Nephron (organoid): ENCODE results near the gene EGR1.
A peak's percentile ranks its signal among the peaks of the same experiment; 100 is the strongest.

Experiments used
- H3K27ac Mint-ChIP-seq, 3 experiments: 2 replicates each; pipeline ENCODE4 v1.8.0; 2020; ENCODE audit warnings: mixed read lengths in 3 of 3, mild to moderate bottlenecking in 2 of 3, moderate library complexity in 1 of 3
- H3K27me3 Mint-ChIP-seq: 2 replicates; pipeline ENCODE4 v1.8.0; 2021; ENCODE audit warnings: low read depth, mild to moderate bottlenecking, moderate library complexity, mixed read lengths
- H3K36me3 Mint-ChIP-seq: 2 replicates; pipeline ENCODE4 v1.8.0; 2020; ENCODE audit warnings: low read depth, mixed read lengths
- H3K4me1 Mint-ChIP-seq: 2 replicates; pipeline ENCODE4 v1.8.0; 2020; ENCODE audit warnings: mixed read lengths
- H3K4me3 Mint-ChIP-seq, 3 experiments: 2 replicates each; pipeline ENCODE4 v1.8.0; 2020; ENCODE audit warnings: mild to moderate bottlenecking in 3 of 3, mixed read lengths in 3 of 3, moderate library complexity in 2 of 3
- H3K9me3 Mint-ChIP-seq: 2 replicates; pipeline ENCODE4 v1.8.0; 2020; ENCODE audit warnings: mixed read lengths
- CTCF ChIP-seq, 3 experiments: fragments of 200-600 bp; sonication (generic); IDR thresholded peaks; one replicate each; pipeline ENCODE4 v1.5.0; 2021; ENCODE audit warnings: antibody characterized with exemption in 3 of 3; ENCODE audit not compliant: unreplicated experiment in 3 of 3

The EGR1 gene

GRCh38 chr5:138461343-138462125 lies 3.7 kb upstream of the EGR1 start:
- Mint-ChIP-seq H3K36me3 (peaks cover 1% of the 10 kb centered on the region), H3K9me3 (no peaks in the 10 kb centered on the region), H3K4me1 (peaks cover 25% of the 10 kb centered on the region), H3K27ac (peak overlapping the region; percentile 8 to 84 (median 52)), H3K27me3 (peaks cover 15% of the 10 kb centered on the region), H3K4me3 (peak overlapping the region in 2 of 3 experiments; percentile 54 to 61)
- TF ChIP-seq CTCF (IDR thresholded peaks at IDR 0.05; ENCODE audit: unreplicated experiment in 3 of 3) = no peak

- TF ChIP-seq CTCF (IDR thresholded peaks at IDR 0.05; ENCODE audit: unreplicated experiment in 3 of 3) = no peak
- H3K4me1 Mint-ChIP-seq = peaks cover 31% of the 10 kb centered on the region
- H3K4me3 Mint-ChIP-seq = peak overlapping the region; percentile 88 to 93 (median 92)
- peaks cover 21% of the 10 kb centered on the region for H3K36me3 Mint-ChIP-seq
- peaks cover 31% of the 10 kb centered on the region for H3K27me3 Mint-ChIP-seq
- H3K27ac Mint-ChIP-seq = peak overlapping the region; percentile 94 to 99 (median 98)
- H3K9me3 Mint-ChIP-seq = no peaks in the 10 kb centered on the region
Measured at GRCh38 chr5:138463419-138464007, 1.8 kb upstream of the EGR1 start.

- no peaks in the 10 kb centered on the region for H3K9me3 Mint-ChIP-seq
- TF ChIP-seq CTCF (IDR thresholded peaks at IDR 0.05; ENCODE audit: unreplicated experiment in 3 of 3) = peak; percentile 97 to 98 (median 97)
- H3K4me3 Mint-ChIP-seq = peak overlapping the region; percentile 88 to 93 (median 92)
- peaks cover 30% of the 10 kb centered on the region for H3K27me3 Mint-ChIP-seq
- peak overlapping the region; percentile 94 to 99 (median 98) for H3K27ac Mint-ChIP-seq
- H3K4me1 Mint-ChIP-seq = peaks cover 35% of the 10 kb centered on the region
- H3K36me3 Mint-ChIP-seq = peaks cover 25% of the 10 kb centered on the region
Measured at GRCh38 chr5:138464008-138464387, 1.3 kb upstream of the EGR1 start.

GRCh38 chr5:138464388-138465260 lies 655 bp upstream of the EGR1 start:
- peak overlapping the region; percentile 94 to 98 (median 96) for H3K27ac Mint-ChIP-seq
- peaks cover 29% of the 10 kb centered on the region for H3K27me3 Mint-ChIP-seq
- peak overlapping the region; percentile 88 to 93 (median 92) for H3K4me3 Mint-ChIP-seq
- peaks cover 25% of the 10 kb centered on the region for H3K36me3 Mint-ChIP-seq
- H3K9me3 Mint-ChIP-seq = no peaks in the 10 kb centered on the region
- H3K4me1 Mint-ChIP-seq = peaks cover 35% of the 10 kb centered on the region
- peak; percentile 48 to 68 (median 58) for TF ChIP-seq CTCF (IDR thresholded peaks at IDR 0.05; ENCODE audit: unreplicated experiment in 3 of 3)

GRCh38 chr5:138466125-138466899 lies 1.0 kb downstream of the EGR1 start:
- Mint-ChIP-seq H3K9me3 (no peaks in the 10 kb centered on the region), H3K36me3 (peaks cover 25% of the 10 kb centered on the region), H3K27ac (peak overlapping the region in 2 of 3 experiments; percentile 49 to 60), H3K4me3 (peak overlapping the region; percentile 88 to 93 (median 92)), H3K4me1 (peaks cover 29% of the 10 kb centered on the region), H3K27me3 (peaks cover 29% of the 10 kb centered on the region)
- no peak for TF ChIP-seq CTCF (IDR thresholded peaks at IDR 0.05; ENCODE audit: unreplicated experiment in 3 of 3)
